WERI-Rb-1 (cell line): ENCODE results near the gene BBX.

Source experiments
- DNase-seq: peaks from one replicate; pipeline ENCODE4 v3.0.0-alpha.2; 2020
- H3K27ac ChIP-seq: fragments of 250-450 bp; sonication (Bioruptor Pico); 2 replicates; pipeline ENCODE4 v1.5.1; 2020; ENCODE audit warnings: mild to moderate bottlenecking, moderate library complexity
- H3K27me3 ChIP-seq: fragments of 250-450 bp; sonication (Bioruptor Pico); 2 replicates; pipeline ENCODE4 v1.5.1; 2021; ENCODE audit warnings: mild to moderate bottlenecking, low read depth, moderate library complexity; ENCODE audit not compliant: insufficient read depth, severe bottlenecking
- H3K36me3 ChIP-seq: fragments of 250-450 bp; sonication (Bioruptor Pico); 2 replicates; pipeline ENCODE4 v1.5.1; 2020; ENCODE audit warnings: mild to moderate bottlenecking, moderate library complexity
- H3K4me3 ChIP-seq: 2 replicates; pipeline ENCODE4 v1.5.1; 2011; ENCODE audit warnings: low read depth, mild to moderate bottlenecking, control low read depth, low read length
- H3K9me3 ChIP-seq: fragments of 250-450 bp; sonication (Bioruptor Pico); 2 replicates; pipeline ENCODE4 v1.5.1; 2021; ENCODE audit warnings: mild to moderate bottlenecking, moderate library complexity; ENCODE audit not compliant: severe bottlenecking
- TF ChIP-seq, protein P1 (sequence below): IDR thresholded peaks from 2 replicates; pipeline ENCODE4 v1.5.1; 2011; ENCODE audit warnings: low read depth, mild to moderate bottlenecking, control low read depth, inconsistent platforms, low read length

BBX gene

DNA sequence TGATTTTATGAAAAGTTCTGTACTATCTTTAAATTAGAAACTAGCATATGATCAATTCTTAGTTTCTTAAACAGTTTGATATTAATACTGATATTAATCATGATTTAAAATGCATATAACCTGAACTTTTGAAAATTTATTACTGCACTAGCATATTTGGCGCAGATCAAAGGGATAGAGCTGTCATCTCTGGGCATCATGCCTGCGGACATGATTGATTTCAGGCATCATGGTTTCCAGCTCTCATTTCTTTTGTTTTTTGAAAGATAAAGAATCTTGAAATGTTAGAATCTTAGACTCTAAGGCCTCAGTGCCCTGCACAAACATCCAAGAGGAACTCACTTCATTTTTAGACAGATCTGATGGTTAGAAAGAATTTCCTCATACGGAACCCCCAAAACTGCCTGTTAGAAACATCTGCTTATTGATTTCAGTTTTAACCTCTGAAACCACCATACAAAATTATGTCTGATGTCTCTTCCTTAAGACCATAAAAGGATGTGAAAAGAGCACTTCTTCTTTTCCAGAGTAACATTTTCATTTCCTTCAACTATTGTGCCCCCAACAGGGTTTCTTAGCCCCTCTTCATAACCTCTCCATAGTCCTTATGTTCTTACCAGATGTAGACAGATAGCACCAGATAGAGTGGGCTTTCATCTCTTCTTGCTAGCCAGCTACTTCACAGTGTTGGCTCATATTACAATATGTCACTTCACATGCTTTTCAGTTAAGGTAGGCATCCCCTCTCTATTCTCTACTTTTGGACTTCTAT, 110.8 kb downstream of the BBX start:
- DNase-seq: no peak
- Histone ChIP-seq H3K4me3 (no peak overlapping the region), H3K36me3 (no peaks in the 10 kb centered on the region), H3K9me3 (no peaks in the 10 kb centered on the region), H3K27me3 (no peaks in the 10 kb centered on the region), H3K27ac (no peak overlapping the region)
- TF ChIP-seq, protein P1, sequence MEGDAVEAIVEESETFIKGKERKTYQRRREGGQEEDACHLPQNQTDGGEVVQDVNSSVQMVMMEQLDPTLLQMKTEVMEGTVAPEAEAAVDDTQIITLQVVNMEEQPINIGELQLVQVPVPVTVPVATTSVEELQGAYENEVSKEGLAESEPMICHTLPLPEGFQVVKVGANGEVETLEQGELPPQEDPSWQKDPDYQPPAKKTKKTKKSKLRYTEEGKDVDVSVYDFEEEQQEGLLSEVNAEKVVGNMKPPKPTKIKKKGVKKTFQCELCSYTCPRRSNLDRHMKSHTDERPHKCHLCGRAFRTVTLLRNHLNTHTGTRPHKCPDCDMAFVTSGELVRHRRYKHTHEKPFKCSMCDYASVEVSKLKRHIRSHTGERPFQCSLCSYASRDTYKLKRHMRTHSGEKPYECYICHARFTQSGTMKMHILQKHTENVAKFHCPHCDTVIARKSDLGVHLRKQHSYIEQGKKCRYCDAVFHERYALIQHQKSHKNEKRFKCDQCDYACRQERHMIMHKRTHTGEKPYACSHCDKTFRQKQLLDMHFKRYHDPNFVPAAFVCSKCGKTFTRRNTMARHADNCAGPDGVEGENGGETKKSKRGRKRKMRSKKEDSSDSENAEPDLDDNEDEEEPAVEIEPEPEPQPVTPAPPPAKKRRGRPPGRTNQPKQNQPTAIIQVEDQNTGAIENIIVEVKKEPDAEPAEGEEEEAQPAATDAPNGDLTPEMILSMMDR: no peak

DNA sequence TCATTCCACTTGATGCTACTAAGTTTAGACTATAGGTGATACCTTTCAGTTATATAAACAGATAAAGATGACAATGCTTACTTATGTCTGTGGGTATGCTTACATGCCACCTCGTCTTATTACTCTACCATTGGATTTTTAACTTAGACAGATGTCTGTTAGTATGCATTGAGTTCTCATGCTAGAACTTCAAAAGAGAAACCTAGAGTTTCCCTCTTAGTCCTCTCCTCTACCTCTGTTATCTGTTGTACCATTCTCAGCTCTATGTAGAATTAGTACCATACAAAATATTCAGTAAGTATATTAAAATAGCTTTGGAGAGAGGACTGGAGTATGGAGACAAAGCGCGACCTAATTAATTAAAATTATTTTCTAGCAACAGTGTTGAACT, 111.3 kb downstream of the BBX start:
- Histone ChIP-seq H3K4me3 (no peak overlapping the region), H3K27me3 (no peaks in the 10 kb centered on the region), H3K36me3 (no peaks in the 10 kb centered on the region), H3K27ac (no peak overlapping the region), H3K9me3 (no peaks in the 10 kb centered on the region)
- TF ChIP-seq, protein P1: no peak
- DNase-seq: no peak

DNA sequence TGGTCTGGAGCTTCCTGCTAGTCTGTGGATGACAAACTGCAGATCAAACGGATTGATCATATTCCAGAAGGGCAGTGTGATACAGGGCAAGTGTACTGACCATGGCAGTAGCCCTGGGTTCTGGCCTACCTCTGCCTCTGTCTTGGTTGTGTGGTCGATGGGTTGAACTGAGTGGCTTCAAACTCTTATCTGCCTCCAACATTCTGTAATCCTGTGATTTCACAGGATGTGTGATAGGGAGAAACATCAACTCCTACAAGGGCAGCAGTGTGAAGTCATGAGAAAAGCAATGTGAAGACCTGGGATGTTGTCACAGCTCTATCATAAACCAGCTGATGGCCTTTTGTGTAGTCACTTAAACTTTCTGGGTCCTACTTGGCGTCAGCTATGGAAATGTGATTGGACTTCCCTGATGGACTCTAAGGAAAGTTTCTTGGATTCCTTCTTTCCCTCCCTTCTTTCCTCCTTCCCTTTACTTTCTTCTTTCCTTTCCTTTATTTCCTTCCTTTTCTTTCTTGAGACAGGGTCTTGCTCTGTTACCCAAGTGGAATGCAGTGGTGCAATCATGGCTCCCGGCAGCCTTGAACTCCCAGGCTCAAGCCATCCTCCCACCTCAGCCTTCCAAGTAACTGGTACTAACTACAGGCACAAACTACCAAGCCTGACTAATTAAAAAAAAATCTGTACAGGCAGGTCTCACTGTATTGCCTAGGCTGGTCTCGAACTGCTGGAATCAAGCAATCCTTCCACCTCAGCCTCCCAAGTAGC, 114.8 kb downstream of the BBX start:
- Histone ChIP-seq H3K4me3 (no peak overlapping the region), H3K27me3 (no peaks in the 10 kb centered on the region), H3K27ac (no peak overlapping the region), H3K9me3 (no peaks in the 10 kb centered on the region), H3K36me3 (no peaks in the 10 kb centered on the region)
- DNase-seq: no peak
- TF ChIP-seq, protein P1: no peak

DNA sequence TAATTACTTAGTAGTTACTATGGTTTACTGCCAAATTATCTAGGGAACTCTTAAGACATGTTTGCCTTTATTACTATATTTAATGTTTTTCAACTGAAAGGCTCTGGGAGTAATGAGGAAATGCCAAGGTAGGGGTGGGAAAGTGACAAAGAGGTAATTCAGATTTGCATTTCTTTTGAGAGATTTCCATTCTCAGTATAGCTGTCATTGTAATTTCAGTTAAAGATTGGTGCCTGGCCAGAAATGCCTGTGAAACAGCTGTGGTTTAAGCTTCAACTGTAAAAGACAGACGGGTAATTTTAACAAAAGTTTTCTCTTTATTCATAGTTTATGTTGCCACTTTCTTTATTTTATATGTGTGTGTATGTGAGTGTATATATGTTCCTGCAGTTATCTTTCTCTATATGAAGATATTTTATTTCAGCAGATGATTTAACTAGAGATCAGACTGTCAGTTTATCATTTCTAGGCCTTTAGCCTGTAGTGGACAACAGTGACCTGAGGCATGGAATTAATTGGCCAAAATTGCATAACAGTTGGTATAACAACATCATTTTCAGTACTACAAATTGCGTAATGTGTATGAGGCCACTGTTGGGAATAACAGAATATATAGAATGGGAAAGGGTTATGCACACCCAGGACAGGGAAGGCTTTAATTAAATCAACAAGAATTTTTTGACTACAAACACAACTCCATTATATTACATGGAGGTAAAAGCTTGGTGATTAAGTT, 119.0 kb downstream of the BBX start:
- Histone ChIP-seq H3K27ac (no peak overlapping the region), H3K4me3 (no peak overlapping the region), H3K27me3 (no peaks in the 10 kb centered on the region), H3K36me3 (no peaks in the 10 kb centered on the region), H3K9me3 (no peaks in the 10 kb centered on the region)
- no peak for DNase-seq
- TF ChIP-seq, protein P1: no peak

DNA sequence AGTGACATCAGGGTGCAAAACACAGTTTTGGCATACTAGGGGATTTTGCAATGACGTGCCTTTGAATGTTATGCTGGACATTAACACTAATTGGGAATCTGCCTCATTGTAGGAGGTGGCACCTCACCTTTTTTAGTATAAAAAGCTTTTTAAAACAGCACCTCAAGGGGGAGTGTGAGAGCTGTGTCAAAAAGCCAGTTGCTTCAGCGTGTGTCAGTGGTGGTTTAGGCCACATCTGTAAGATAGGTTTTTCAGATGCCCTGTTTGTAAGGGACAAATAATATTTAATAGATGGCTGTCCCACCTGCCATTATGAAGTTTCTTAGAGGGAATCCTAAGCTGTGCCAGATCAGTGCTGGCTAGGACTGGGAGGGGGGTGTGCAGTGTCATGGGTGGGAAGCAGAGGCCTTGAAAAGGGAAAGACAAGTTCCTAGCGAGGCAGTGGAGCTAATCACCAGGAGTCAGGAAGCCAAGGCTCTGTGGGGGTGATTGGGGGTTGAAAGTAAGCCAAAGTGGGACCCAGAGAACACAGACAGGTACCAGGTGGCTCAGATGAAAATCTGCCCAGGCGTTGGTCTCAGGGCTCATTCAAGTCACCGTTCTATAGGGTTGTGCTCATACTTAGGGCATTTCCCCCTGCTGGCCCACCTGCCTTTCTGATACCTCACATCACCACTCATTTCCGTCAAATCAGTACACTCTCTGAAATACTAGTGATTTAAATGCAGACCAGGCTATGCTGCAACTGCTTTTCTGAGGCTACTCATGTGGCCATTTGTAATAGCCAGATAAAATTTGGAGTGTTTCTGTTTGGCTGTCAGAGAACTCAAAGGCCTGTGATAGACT, 120.5 kb downstream of the BBX start:
- no peaks in the 10 kb centered on the region for H3K36me3 ChIP-seq

More for the DNA sequence above, 120.5 kb downstream of the BBX start:
- TF ChIP-seq, protein P1: peak; percentile 29; the same call in 1 of the 2 replicates
- DNase-seq: no peak
- Histone ChIP-seq H3K9me3 (no peaks in the 10 kb centered on the region), H3K4me3 (no peak overlapping the region), H3K27me3 (no peaks in the 10 kb centered on the region), H3K27ac (no peak overlapping the region)
